HEK293T (cell line): ENCODE measurements around the gene ZNF48.

Source experiments
- ARNT ChIP-seq: fragments of 450-650 bp; IDR thresholded peaks from 2 replicates; pipeline ENCODE4 v1.6.1; 2017; ENCODE audit warnings: mild to moderate bottlenecking
- BHLHE40 ChIP-seq: fragments of 450-650 bp; IDR thresholded peaks from 2 replicates; pipeline ENCODE4 v1.6.1; 2016; ENCODE audit warnings: mild to moderate bottlenecking, moderate library complexity, borderline replicate concordance
- ELF4 ChIP-seq: fragments of 450-650 bp; IDR thresholded peaks from 2 replicates; pipeline ENCODE4 v1.6.1; 2017; ENCODE audit warnings: antibody characterized with exemption
- FOXA1 ChIP-seq: fragments of 450-650 bp; IDR thresholded peaks from 2 replicates; pipeline ENCODE4 v1.6.1; 2016; ENCODE audit warnings: mild to moderate bottlenecking
- FOXK2 ChIP-seq: fragments of 450-650 bp; IDR thresholded peaks from 2 replicates; pipeline ENCODE4 v1.6.1; 2016; ENCODE audit warnings: mild to moderate bottlenecking
- HDGF ChIP-seq: fragments of 450-650 bp; IDR thresholded peaks from 2 replicates; pipeline ENCODE4 v1.6.1; 2017; ENCODE audit warnings: antibody characterized with exemption, borderline replicate concordance
- L3MBTL2 ChIP-seq: fragments of 450-650 bp; conservative IDR thresholded peaks from 2 replicates; pipeline ENCODE4 v1.6.1; 2016; ENCODE audit warnings: mild to moderate bottlenecking
- LEF1 ChIP-seq: fragments of 450-650 bp; IDR thresholded peaks from 2 replicates; pipeline ENCODE4 v1.6.1; 2017; ENCODE audit warnings: mild to moderate bottlenecking, borderline replicate concordance
- SP1 ChIP-seq: fragments of 450-650 bp; IDR thresholded peaks from 2 replicates; pipeline ENCODE4 v1.6.1; 2017
- SUZ12 ChIP-seq: fragments of 450-650 bp; IDR thresholded peaks from 2 replicates; pipeline ENCODE4 v1.6.1; 2016; ENCODE audit warnings: mild to moderate bottlenecking
- ZNF384 ChIP-seq: fragments of 450-650 bp; IDR thresholded peaks from 2 replicates; pipeline ENCODE4 v1.6.1; 2016

- TF ChIP-seq L3MBTL2 (no peak), FOXA1 (no peak), ARNT (no peak), FOXK2 (no peak), BHLHE40 (no peak), SUZ12 (no peak), HDGF (no peak), SP1 (no peak), ELF4 (no peak), ZNF384 (no peak), LEF1 (no peak)
Observed at GRCh38 chr16:30377050-30377811, 18.0 kb upstream of the ZNF48 start.
